ENCODE results near the gene DEFB126.
"Not testable (repeated sequence)": the region's sequence is repeated elsewhere in the genome, so short reads cannot be mapped to it uniquely, and the experiment has no call there.

Gene DEFB126

GRCh38 chr20:142290-142689, at the start of gene DEFB126:
DEFB126 (plus strand) TSS chr20:142590; CDS start chr20:142629, 39 bp downstream.
- DNase-seq = no peak

GRCh38 chr20:93641-94040, 48.7 kb upstream of the DEFB126 start:
- no peak for DNase-seq

- DNase-seq = no peak
Observed at GRCh38 chr20:95215-95614, 47.2 kb upstream of the DEFB126 start.

- DNase-seq = not testable (repeated sequence)
Observed at GRCh38 chr20:97691-98090, 44.7 kb upstream of the DEFB126 start.

GRCh38 chr20:101975-102374, 40.4 kb upstream of the DEFB126 start:
- DNase-seq = no peak

GRCh38 chr20:103456-103855, 38.9 kb upstream of the DEFB126 start:
- no peak for DNase-seq

- DNase-seq = no peak
Observed at GRCh38 chr20:112396-112795, 30.0 kb upstream of the DEFB126 start.

GRCh38 chr20:117518-117917, 24.9 kb upstream of the DEFB126 start:
- DNase-seq = no peak

GRCh38 chr20:129786-130323, 12.5 kb upstream of the DEFB126 start:
- DNase-seq = not testable (repeated sequence)

- DNase-seq = no peak
Observed at GRCh38 chr20:137668-138490, 4.5 kb upstream of the DEFB126 start.

- DNase-seq = no peak
Observed at GRCh38 chr20:145877-146276, 3.5 kb downstream of the DEFB126 start.

- no peak for DNase-seq
Observed at GRCh38 chr20:152131-152530, 9.7 kb downstream of the DEFB126 start.

- DNase-seq = no peak
Observed at GRCh38 chr20:157154-157553, 14.8 kb downstream of the DEFB126 start, which contains the start of gene DEFB127. DEFB127 (plus strand) TSS chr20:157454; CDS start chr20:157545, 91 bp downstream.

- DNase-seq = no peak
Observed at GRCh38 chr20:164618-165017, 22.2 kb downstream of the DEFB126 start.

GRCh38 chr20:168876-169275, 26.5 kb downstream of the DEFB126 start:
- DNase-seq = no peak

GRCh38 chr20:184288-184687, 41.9 kb downstream of the DEFB126 start:
- DNase-seq = no peak

GRCh38 chr20:187733-188132, 45.3 kb downstream of the DEFB126 start:
- no peak for DNase-seq

- DNase-seq = no peak
Observed at GRCh38 chr20:189611-190010, 47.2 kb downstream of the DEFB126 start, which contains the start of gene DEFB128. DEFB128 (minus strand) TSS chr20:189711; CDS start chr20:189623, 88 bp downstream.
